ENCODE data around the gene KIF19. TPM values are rescaled to one million over a fixed set of nuclear protein-coding genes. Genes with fewer than 3 reads are reported as not detected.

KIF19 gene
- total RNA-seq, 2 experiments from 2014 or later: 0.81 to 1.1 TPM

DNA sequence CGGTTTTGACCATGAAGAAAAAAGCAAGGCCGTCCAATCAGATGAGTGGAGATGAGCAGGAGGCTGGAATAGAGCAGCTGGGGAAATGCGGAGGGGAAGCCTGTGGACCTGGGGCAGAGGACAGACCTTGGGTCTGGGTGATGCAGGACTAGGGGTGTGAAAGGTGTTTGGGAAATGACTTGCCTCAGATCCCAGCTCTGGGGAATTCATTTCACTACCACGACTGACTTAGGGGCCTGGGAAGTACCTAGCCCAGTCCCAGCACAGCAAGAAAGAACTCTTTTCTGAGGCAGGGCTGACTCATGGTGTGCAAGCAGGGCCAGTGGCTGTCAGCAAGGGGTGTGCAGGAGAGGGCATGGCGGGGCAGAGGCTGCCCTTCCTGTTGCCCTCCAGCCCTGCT, 37.2 kb upstream of the KIF19 start:
- CTCF ChIA-PET: interaction anchor here (0.7 kb wide), 1 partner anchor 75 kb away, joined by 3 read pairs; no protein-coding TSS in a partner anchor

DNA sequence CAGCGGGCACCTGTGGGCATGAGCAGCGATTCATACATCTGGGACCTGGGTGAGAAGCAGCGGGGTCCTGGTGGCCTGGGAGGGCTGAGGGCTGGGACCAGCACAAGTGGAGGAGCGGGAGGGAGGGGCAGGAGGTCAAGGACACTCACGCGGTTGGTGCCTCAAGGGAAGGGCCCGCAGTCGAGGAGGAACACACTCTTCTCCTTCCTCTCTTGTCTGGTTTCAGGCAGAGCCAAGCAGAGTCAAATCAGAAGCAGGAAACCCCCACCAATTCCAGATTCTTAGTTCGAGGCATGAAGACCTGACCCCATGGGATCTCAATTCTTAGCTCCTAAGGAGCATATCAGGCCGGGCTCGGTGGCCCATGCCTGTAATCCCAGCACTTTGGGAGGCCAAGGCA, 36.3 kb upstream of the KIF19 start:
- Histone ChIP-seq H3K4me1 (ENCODE audit: insufficient read depth, low read length) (peaks cover 11% of the 10 kb centered on the region), H3K4me3 (ENCODE audit: low read length) (no peak overlapping the region), H3K9me3 (ENCODE audit: control insufficient read depth in 1 of 2, insufficient read depth in 1 of 2, low read length in 2 of 2) (no peaks in the 10 kb centered on the region), H3K36me3 (ENCODE audit: insufficient read depth, low read length) (no peaks in the 10 kb centered on the region), H3K27ac (ENCODE audit: low read depth in 1 of 2, low read length in 2 of 2) (no peak overlapping the region), H3K27me3 (ENCODE audit: control insufficient read depth in 1 of 2, insufficient read depth in 2 of 2, low read length in 2 of 2) (no peaks in the 10 kb centered on the region)
- no peaks in the 10 kb centered on the region for H3K9me3 Mint-ChIP-seq
- CTCF ChIA-PET: no interaction called here
- H3K27me3 Mint-ChIP-seq: no peaks in the 10 kb centered on the region
- no peaks in the 10 kb centered on the region for H3K36me3 Mint-ChIP-seq (ENCODE audit: low read depth)
- H3K4me1 Mint-ChIP-seq (ENCODE audit: low read depth): peaks cover 19% of the 10 kb centered on the region
- H3K4me3 Mint-ChIP-seq: no peak overlapping the region
- H3K27ac Mint-ChIP-seq: no peak overlapping the region
- no peak for DNase-seq
- POLR2A ChIA-PET: no interaction called here
- TF ChIP-seq, protein P1, sequence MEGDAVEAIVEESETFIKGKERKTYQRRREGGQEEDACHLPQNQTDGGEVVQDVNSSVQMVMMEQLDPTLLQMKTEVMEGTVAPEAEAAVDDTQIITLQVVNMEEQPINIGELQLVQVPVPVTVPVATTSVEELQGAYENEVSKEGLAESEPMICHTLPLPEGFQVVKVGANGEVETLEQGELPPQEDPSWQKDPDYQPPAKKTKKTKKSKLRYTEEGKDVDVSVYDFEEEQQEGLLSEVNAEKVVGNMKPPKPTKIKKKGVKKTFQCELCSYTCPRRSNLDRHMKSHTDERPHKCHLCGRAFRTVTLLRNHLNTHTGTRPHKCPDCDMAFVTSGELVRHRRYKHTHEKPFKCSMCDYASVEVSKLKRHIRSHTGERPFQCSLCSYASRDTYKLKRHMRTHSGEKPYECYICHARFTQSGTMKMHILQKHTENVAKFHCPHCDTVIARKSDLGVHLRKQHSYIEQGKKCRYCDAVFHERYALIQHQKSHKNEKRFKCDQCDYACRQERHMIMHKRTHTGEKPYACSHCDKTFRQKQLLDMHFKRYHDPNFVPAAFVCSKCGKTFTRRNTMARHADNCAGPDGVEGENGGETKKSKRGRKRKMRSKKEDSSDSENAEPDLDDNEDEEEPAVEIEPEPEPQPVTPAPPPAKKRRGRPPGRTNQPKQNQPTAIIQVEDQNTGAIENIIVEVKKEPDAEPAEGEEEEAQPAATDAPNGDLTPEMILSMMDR (IDR thresholded peaks at IDR 0.05): no peak
- no peak for ATAC-seq (ENCODE audit: poor library complexity)
- intact Hi-C loops (cut with DNase I, micrococcal nuclease): no loop called here

More for the DNA sequence above, 37.2 kb upstream of the KIF19 start:
- DNase-seq (no peak), ATAC-seq (ENCODE audit: poor library complexity) (no peak)
- H3K36me3 ChIP-seq (ENCODE audit: insufficient read depth, low read length): no peaks in the 10 kb centered on the region
- H3K27me3 ChIP-seq (ENCODE audit: control insufficient read depth in 1 of 2, insufficient read depth in 2 of 2, low read length in 2 of 2): no peaks in the 10 kb centered on the region
- POLR2A ChIA-PET: no interaction called here
- no peak overlapping the region for H3K27ac ChIP-seq (ENCODE audit: low read depth in 1 of 2, low read length in 2 of 2)
- Mint-ChIP-seq H3K27ac (no peak overlapping the region), H3K4me3 (no peak overlapping the region), H3K27me3 (no peaks in the 10 kb centered on the region), H3K36me3 (ENCODE audit: low read depth) (no peaks in the 10 kb centered on the region), H3K4me1 (ENCODE audit: low read depth) (peaks cover 23% of the 10 kb centered on the region), H3K9me3 (no peaks in the 10 kb centered on the region)
- H3K9me3 ChIP-seq (ENCODE audit: control insufficient read depth in 1 of 2, insufficient read depth in 1 of 2, low read length in 2 of 2): no peaks in the 10 kb centered on the region
- no peak overlapping the region for H3K4me3 ChIP-seq (ENCODE audit: low read length)
- intact Hi-C loops (cut with DNase I, micrococcal nuclease): no loop called here
- TF ChIP-seq, protein P1 (IDR thresholded peaks at IDR 0.05): no peak
- peaks cover 19% of the 10 kb centered on the region for H3K4me1 ChIP-seq (ENCODE audit: insufficient read depth, low read length)

DNA sequence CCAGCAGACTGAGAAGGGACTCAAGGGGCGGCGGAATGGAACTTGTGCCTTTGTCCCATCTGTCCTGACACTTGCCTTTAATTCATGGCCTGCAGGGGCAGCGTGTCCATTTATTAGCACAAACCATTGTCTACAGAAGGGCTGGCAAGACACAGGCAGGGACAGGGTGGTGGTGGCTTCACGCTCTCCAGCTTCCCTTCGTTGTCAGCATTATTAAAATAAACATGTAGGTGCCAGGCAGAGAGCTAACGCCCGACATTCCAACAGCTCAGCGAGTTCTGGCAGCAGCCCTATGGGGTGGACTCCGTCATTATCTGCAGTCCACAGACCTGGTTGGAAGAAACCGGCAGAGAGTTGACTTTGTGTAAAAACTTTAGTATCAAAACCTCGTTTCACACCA, 35.7 kb upstream of the KIF19 start:
- no peak overlapping the region for H3K4me3 Mint-ChIP-seq
- ChIA-PET POLR2A (no interaction called here), CTCF (no interaction called here)
- no peak overlapping the region for H3K4me3 ChIP-seq (ENCODE audit: low read length)
- H3K36me3 Mint-ChIP-seq (ENCODE audit: low read depth): no peaks in the 10 kb centered on the region
- H3K4me1 Mint-ChIP-seq (ENCODE audit: low read depth): peaks cover 13% of the 10 kb centered on the region
- TF ChIP-seq, protein P1 (IDR thresholded peaks at IDR 0.05): no peak
- H3K36me3 ChIP-seq (ENCODE audit: insufficient read depth, low read length): no peaks in the 10 kb centered on the region
- H3K4me1 ChIP-seq (ENCODE audit: insufficient read depth, low read length): peaks cover 5% of the 10 kb centered on the region
- intact Hi-C loops (cut with DNase I, micrococcal nuclease): no loop called here
- ATAC-seq (ENCODE audit: poor library complexity) (no peak), DNase-seq (no peak)
- no peak overlapping the region for H3K27ac Mint-ChIP-seq
- no peaks in the 10 kb centered on the region for H3K27me3 Mint-ChIP-seq
- no peaks in the 10 kb centered on the region for H3K9me3 ChIP-seq (ENCODE audit: control insufficient read depth in 1 of 2, insufficient read depth in 1 of 2, low read length in 2 of 2)
- no peaks in the 10 kb centered on the region for H3K27me3 ChIP-seq (ENCODE audit: control insufficient read depth in 1 of 2, insufficient read depth in 2 of 2, low read length in 2 of 2)
- no peak overlapping the region for H3K27ac ChIP-seq (ENCODE audit: low read depth in 1 of 2, low read length in 2 of 2)
- no peaks in the 10 kb centered on the region for H3K9me3 Mint-ChIP-seq
